GM12878 (cell line): ENCODE measurements around the gene TYK2. TPM values are rescaled to one million over a fixed set of nuclear protein-coding genes. Genes with fewer than 3 reads are reported as not detected.

ENCODE experiments used
- EED ChIP-seq: sonication (generic); IDR thresholded peaks from 2 replicates; pipeline ENCODE4 v1.6.1; 2016; ENCODE audit warnings: antibody characterized with exemption, low read depth
- FOXK2 ChIP-seq: fragments of 450-650 bp; IDR thresholded peaks from 2 replicates; pipeline ENCODE4 v1.6.1; 2017; ENCODE audit warnings: mild to moderate bottlenecking, moderate library complexity
- KAT2A ChIP-seq: conservative IDR thresholded peaks from 2 replicates; pipeline ENCODE4 v1.6.1; 2011; ENCODE audit warnings: low read depth, low read length; ENCODE audit not compliant: control insufficient read depth
- KLF5 ChIP-seq: fragments of 450-650 bp; IDR thresholded peaks from 2 replicates; pipeline ENCODE4 v1.6.1; 2014; ENCODE audit warnings: mild to moderate bottlenecking; ENCODE audit not compliant: partially characterized antibody
- RAD51 ChIP-seq: fragments of 450-650 bp; IDR thresholded peaks from 2 replicates; pipeline ENCODE4 v1.6.1; 2016; ENCODE audit warnings: moderate library complexity, mild to moderate bottlenecking, inconsistent platforms
- RELA ChIP-seq: fragments of 450-650 bp; IDR thresholded peaks from 2 replicates; pipeline ENCODE4 v1.8.0; 2014; ENCODE audit warnings: borderline replicate concordance; ENCODE audit not compliant: partially characterized antibody
- SMAD1 ChIP-seq: fragments of 450-650 bp; IDR thresholded peaks from 2 replicates; pipeline ENCODE4 v1.6.1; 2018; ENCODE audit warnings: mild to moderate bottlenecking, low read depth; ENCODE audit not compliant: partially characterized antibody
- SMAD5 ChIP-seq: IDR thresholded peaks from 2 replicates; pipeline ENCODE4 v1.6.1; 2016; ENCODE audit warnings: antibody characterized with exemption, low read depth
- SPI1 ChIP-seq: IDR thresholded peaks from 2 replicates; pipeline ENCODE4 v1.6.1; 2011; ENCODE audit warnings: low read depth, mild to moderate bottlenecking, low read length, moderate library complexity, borderline replicate concordance; ENCODE audit not compliant: insufficient read depth
- ZNF24 ChIP-seq: fragments of 450-650 bp; IDR thresholded peaks from 2 replicates; pipeline ENCODE4 v1.6.1; 2017; ENCODE audit warnings: antibody characterized with exemption, mild to moderate bottlenecking
- polyA plus RNA-seq, 11 experiments: library from polyadenylated mRNA; depleted of rRNA in 4 of 11; unstranded in 6 of 11; stranded (reverse) in 5 of 11; fragments of >200 nt; fragmentation: Nextera tagmentation in 4 of 11; fragmentation: Illumina TruSeq in 1 of 11; extraction: Ambion mirVana in 4 of 11; extraction: Trizol in 1 of 11; gene quantifications; 1 replicate in 1 of 11; 2 replicates in 10 of 11; pipeline versions ENCODE4 v1.2.1 to v1.2.3, GENCODE V29; 2011 to 2016; ENCODE audit warnings: inconsistent platforms in 2 of 11, missing spikeins in 2 of 11, low read depth in 1 of 11
- total RNA-seq, 4 experiments: library from RNA; depleted of rRNA in 3 of 4; stranded (reverse); fragments of >200 nt in 3 of 4; fragmentation: Illumina TruSeq in 1 of 4; extraction: Trizol in 1 of 4; gene quantifications; 2 replicates each; pipeline versions ENCODE4 v1.2.1 to v1.2.3, GENCODE V29; 2013 to 2021
- TF ChIP-seq, protein P1 (sequence below): fragments of 450-650 bp; IDR thresholded peaks from 2 replicates; pipeline ENCODE4 v1.6.1; 2017; ENCODE audit warnings: mild to moderate bottlenecking
- TF ChIP-seq, protein P2 (sequence below): fragments of 450-650 bp; IDR thresholded peaks from 2 replicates; pipeline ENCODE4 v1.6.1; 2018; ENCODE audit warnings: mild to moderate bottlenecking, low read depth, moderate library complexity; ENCODE audit not compliant: partially characterized antibody
- TF ChIP-seq, protein P3 (sequence below): fragments of 450-650 bp; formaldehyde crosslinking; IDR thresholded peaks from 2 replicates; pipeline ENCODE4 v1.4.0; 2020; ENCODE audit warnings: mild to moderate bottlenecking, moderate library complexity
- TF ChIP-seq, protein P4 (sequence below): IDR thresholded peaks from 2 replicates; pipeline ENCODE4 v1.6.1; 2012; ENCODE audit warnings: mild to moderate bottlenecking, low read depth, low read length
- TF ChIP-seq, protein P5 (sequence below): IDR thresholded peaks from 2 replicates; pipeline ENCODE4 v1.6.1; 2011; ENCODE audit warnings: borderline replicate concordance, low read depth, mild to moderate bottlenecking, moderate library complexity, mixed read lengths, low read length; ENCODE audit not compliant: insufficient read depth; ENCODE audit errors: extremely low read length

TYK2 gene
- total and polyA plus RNA-seq, 10 of the 15 experiments (the other 5 are each of a cell fraction or from before 2014, with no cell fraction given), result 36.4 to 364 (median 179) TPM

DNA sequence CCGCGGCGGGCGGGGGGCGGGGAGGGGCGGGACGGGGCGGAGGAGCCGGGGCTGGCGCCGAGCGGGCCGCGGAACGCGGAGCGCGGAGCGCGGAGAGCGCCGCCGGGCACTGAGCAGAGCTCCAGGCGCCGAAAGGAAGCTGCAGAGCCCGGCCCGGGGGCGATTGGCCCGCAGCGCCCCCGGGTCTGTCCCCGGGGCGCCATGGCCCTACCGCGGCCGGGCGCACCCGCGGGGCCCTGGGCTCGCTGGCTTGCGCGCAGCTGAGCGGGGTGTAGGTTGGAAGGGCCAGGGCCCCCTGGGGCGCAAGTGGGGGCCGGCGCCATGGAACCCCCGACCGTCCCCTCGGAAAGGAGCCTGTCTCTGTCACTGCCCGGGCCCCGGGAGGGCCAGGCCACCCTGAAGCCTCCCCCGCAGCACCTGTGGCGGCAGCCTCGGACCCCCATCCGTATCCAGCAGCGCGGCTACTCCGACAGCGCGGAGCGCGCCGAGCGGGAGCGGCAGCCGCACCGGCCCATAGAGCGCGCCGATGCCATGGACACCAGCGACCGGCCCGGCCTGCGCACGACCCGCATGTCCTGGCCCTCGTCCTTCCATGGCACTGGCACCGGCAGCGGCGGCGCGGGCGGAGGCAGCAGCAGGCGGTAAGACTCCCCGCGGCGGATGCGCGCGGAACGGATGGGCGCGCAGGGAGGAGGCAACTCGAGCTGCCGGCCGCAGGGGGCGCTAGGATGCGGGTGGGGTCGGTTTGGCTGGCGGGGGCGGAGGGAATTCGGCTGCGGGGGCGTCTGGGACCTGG is 40.3 kb upstream of the TYK2 start, which contains the start of gene PDE4A (continued):
- TF ChIP-seq, protein P1, sequence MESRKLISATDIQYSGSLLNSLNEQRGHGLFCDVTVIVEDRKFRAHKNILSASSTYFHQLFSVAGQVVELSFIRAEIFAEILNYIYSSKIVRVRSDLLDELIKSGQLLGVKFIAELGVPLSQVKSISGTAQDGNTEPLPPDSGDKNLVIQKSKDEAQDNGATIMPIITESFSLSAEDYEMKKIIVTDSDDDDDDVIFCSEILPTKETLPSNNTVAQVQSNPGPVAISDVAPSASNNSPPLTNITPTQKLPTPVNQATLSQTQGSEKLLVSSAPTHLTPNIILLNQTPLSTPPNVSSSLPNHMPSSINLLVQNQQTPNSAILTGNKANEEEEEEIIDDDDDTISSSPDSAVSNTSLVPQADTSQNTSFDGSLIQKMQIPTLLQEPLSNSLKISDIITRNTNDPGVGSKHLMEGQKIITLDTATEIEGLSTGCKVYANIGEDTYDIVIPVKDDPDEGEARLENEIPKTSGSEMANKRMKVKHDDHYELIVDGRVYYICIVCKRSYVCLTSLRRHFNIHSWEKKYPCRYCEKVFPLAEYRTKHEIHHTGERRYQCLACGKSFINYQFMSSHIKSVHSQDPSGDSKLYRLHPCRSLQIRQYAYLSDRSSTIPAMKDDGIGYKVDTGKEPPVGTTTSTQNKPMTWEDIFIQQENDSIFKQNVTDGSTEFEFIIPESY, result no peak
- no peak for TF ChIP-seq FOXK2
- TF ChIP-seq SMAD1, result no peak
- TF ChIP-seq SPI1, result no peak
- no peak for TF ChIP-seq RELA
- TF ChIP-seq, protein P2, sequence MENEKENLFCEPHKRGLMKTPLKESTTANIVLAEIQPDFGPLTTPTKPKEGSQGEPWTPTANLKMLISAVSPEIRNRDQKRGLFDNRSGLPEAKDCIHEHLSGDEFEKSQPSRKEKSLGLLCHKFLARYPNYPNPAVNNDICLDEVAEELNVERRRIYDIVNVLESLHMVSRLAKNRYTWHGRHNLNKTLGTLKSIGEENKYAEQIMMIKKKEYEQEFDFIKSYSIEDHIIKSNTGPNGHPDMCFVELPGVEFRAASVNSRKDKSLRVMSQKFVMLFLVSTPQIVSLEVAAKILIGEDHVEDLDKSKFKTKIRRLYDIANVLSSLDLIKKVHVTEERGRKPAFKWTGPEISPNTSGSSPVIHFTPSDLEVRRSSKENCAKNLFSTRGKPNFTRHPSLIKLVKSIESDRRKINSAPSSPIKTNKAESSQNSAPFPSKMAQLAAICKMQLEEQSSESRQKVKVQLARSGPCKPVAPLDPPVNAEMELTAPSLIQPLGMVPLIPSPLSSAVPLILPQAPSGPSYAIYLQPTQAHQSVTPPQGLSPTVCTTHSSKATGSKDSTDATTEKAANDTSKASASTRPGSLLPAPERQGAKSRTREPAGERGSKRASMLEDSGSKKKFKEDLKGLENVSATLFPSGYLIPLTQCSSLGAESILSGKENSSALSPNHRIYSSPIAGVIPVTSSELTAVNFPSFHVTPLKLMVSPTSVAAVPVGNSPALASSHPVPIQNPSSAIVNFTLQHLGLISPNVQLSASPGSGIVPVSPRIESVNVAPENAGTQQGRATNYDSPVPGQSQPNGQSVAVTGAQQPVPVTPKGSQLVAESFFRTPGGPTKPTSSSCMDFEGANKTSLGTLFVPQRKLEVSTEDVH, result no peak
- no peak for TF ChIP-seq KAT2A
- TF ChIP-seq, protein P3, sequence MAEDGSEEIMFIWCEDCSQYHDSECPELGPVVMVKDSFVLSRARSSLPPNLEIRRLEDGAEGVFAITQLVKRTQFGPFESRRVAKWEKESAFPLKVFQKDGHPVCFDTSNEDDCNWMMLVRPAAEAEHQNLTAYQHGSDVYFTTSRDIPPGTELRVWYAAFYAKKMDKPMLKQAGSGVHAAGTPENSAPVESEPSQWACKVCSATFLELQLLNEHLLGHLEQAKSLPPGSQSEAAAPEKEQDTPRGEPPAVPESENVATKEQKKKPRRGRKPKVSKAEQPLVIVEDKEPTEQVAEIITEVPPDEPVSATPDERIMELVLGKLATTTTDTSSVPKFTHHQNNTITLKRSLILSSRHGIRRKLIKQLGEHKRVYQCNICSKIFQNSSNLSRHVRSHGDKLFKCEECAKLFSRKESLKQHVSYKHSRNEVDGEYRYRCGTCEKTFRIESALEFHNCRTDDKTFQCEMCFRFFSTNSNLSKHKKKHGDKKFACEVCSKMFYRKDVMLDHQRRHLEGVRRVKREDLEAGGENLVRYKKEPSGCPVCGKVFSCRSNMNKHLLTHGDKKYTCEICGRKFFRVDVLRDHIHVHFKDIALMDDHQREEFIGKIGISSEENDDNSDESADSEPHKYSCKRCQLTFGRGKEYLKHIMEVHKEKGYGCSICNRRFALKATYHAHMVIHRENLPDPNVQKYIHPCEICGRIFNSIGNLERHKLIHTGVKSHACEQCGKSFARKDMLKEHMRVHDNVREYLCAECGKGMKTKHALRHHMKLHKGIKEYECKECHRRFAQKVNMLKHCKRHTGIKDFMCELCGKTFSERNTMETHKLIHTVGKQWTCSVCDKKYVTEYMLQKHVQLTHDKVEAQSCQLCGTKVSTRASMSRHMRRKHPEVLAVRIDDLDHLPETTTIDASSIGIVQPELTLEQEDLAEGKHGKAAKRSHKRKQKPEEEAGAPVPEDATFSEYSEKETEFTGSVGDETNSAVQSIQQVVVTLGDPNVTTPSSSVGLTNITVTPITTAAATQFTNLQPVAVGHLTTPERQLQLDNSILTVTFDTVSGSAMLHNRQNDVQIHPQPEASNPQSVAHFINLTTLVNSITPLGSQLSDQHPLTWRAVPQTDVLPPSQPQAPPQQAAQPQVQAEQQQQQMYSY (CRISPR knock-in tag), result no peak
- no peak for TF ChIP-seq KLF5
- TF ChIP-seq, protein P4, sequence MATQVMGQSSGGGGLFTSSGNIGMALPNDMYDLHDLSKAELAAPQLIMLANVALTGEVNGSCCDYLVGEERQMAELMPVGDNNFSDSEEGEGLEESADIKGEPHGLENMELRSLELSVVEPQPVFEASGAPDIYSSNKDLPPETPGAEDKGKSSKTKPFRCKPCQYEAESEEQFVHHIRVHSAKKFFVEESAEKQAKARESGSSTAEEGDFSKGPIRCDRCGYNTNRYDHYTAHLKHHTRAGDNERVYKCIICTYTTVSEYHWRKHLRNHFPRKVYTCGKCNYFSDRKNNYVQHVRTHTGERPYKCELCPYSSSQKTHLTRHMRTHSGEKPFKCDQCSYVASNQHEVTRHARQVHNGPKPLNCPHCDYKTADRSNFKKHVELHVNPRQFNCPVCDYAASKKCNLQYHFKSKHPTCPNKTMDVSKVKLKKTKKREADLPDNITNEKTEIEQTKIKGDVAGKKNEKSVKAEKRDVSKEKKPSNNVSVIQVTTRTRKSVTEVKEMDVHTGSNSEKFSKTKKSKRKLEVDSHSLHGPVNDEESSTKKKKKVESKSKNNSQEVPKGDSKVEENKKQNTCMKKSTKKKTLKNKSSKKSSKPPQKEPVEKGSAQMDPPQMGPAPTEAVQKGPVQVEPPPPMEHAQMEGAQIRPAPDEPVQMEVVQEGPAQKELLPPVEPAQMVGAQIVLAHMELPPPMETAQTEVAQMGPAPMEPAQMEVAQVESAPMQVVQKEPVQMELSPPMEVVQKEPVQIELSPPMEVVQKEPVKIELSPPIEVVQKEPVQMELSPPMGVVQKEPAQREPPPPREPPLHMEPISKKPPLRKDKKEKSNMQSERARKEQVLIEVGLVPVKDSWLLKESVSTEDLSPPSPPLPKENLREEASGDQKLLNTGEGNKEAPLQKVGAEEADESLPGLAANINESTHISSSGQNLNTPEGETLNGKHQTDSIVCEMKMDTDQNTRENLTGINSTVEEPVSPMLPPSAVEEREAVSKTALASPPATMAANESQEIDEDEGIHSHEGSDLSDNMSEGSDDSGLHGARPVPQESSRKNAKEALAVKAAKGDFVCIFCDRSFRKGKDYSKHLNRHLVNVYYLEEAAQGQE, result no peak
- TF ChIP-seq SMAD5, result no peak
- no peak for TF ChIP-seq EED
- TF ChIP-seq RAD51, result no peak
- TF ChIP-seq, protein P5, sequence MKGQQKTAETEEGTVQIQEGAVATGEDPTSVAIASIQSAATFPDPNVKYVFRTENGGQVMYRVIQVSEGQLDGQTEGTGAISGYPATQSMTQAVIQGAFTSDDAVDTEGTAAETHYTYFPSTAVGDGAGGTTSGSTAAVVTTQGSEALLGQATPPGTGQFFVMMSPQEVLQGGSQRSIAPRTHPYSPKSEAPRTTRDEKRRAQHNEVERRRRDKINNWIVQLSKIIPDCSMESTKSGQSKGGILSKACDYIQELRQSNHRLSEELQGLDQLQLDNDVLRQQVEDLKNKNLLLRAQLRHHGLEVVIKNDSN, result no peak
- TF ChIP-seq ZNF24, result no peak
